K562 (cell line): ENCODE data around the gene CLDN7. TPM values are rescaled to one million over a fixed set of nuclear protein-coding genes. Genes with fewer than 3 reads are reported as not detected.

Source experiments
- BDP1 ChIP-seq: IDR thresholded peaks from 3 replicates; pipeline ENCODE4 v1.6.1; 2011; ENCODE audit not compliant: insufficient read length, insufficient read depth
- CTCFL ChIP-seq: IDR thresholded peaks from 2 replicates; pipeline ENCODE4 v1.6.1; 2011; ENCODE audit warnings: borderline replicate concordance, low read depth, mild to moderate bottlenecking, moderate library complexity, low read length; ENCODE audit not compliant: insufficient read depth, poor library complexity, severe bottlenecking
- KDM5B ChIP-seq: fragments of 200-600 bp; sonication (generic); IDR thresholded peaks from 2 replicates; pipeline ENCODE4 v1.6.1; 2012; ENCODE audit warnings: low read depth, mild to moderate bottlenecking, moderate library complexity, low read length, control low read depth, inconsistent platforms; ENCODE audit not compliant: insufficient replicate concordance
- L3MBTL2 ChIP-seq: fragments of 450-650 bp; IDR thresholded peaks from 2 replicates; pipeline ENCODE4 v1.6.1; 2016; ENCODE audit warnings: mild to moderate bottlenecking, moderate library complexity
- MAZ ChIP-seq, 2 experiments: fragments of 450-650 bp in 1 of 2; sonication (generic) in 1 of 2; formaldehyde crosslinking; IDR thresholded peaks in 1 of 2; conservative IDR thresholded peaks in 1 of 2; 2 replicates each; pipeline versions ENCODE4 v1.4.0 to v1.5.0; 2020; ENCODE audit warnings: mild to moderate bottlenecking in 1 of 2, missing genetic modification reagents in 1 of 2
- NCOA1 ChIP-seq: fragments of 450-650 bp; IDR thresholded peaks from 2 replicates; pipeline ENCODE4 v1.6.1; 2016; ENCODE audit warnings: low read depth
- NFXL1 ChIP-seq: fragments of 450-650 bp; formaldehyde crosslinking; IDR thresholded peaks from 2 replicates; pipeline ENCODE4 v1.4.0; 2021; ENCODE audit warnings: mild to moderate bottlenecking
- NKRF ChIP-seq: fragments of 450-650 bp; IDR thresholded peaks from 2 replicates; pipeline ENCODE4 v1.6.1; 2016; ENCODE audit warnings: borderline replicate concordance
- NR0B1 ChIP-seq: fragments of 450-650 bp; IDR thresholded peaks from one replicate; pipeline ENCODE4 v1.6.1; 2018; ENCODE audit warnings: mild to moderate bottlenecking, moderate library complexity; ENCODE audit not compliant: partially characterized antibody
- PATZ1 ChIP-seq: fragments of 250-450 bp; sonication (Bioruptor Pico); IDR thresholded peaks from 2 replicates; pipeline ENCODE4 v1.5.0; 2020; ENCODE audit warnings: mild to moderate bottlenecking, borderline replicate concordance
- POU5F1 ChIP-seq: fragments of 150-350 bp; IDR thresholded peaks from 2 replicates; pipeline ENCODE4 v1.6.1; 2014; ENCODE audit warnings: borderline replicate concordance, low read length, low read depth, mild to moderate bottlenecking; ENCODE audit not compliant: partially characterized antibody
- PTTG1 ChIP-seq: fragments of 450-650 bp; IDR thresholded peaks from 2 replicates; pipeline ENCODE4 v1.6.1; 2016; ENCODE audit warnings: low read depth, mild to moderate bottlenecking, missing genetic modification characterization, missing compliant biosample characterization
- RBM17 ChIP-seq: fragments of 200-400 bp; formaldehyde crosslinking; IDR thresholded peaks from 2 replicates; pipeline ENCODE4 v1.6.1; 2017; ENCODE audit warnings: low read depth, mild to moderate bottlenecking, low read length, borderline replicate concordance
- SAFB ChIP-seq: fragments of 200-400 bp; formaldehyde crosslinking; IDR thresholded peaks from 2 replicates; pipeline ENCODE4 v1.6.1; 2017; ENCODE audit warnings: low read depth, low read length, borderline replicate concordance
- TBL1XR1 ChIP-seq, 2 experiments: IDR thresholded peaks; 2 replicates each; pipeline ENCODE4 v1.6.1; 2012; ENCODE audit warnings: improper control_type of control experiment in 2 of 2, low read length in 2 of 2, mild to moderate bottlenecking in 1 of 2
- ZBTB49 ChIP-seq: sonication (generic); formaldehyde crosslinking; IDR thresholded peaks from 2 replicates; pipeline ENCODE4 v1.8.0; 2022; ENCODE audit warnings: missing genetic modification reagents, mild to moderate bottlenecking, borderline replicate concordance
- ZNF232 ChIP-seq: sonication (generic); formaldehyde crosslinking; IDR thresholded peaks from 2 replicates; pipeline ENCODE4 v1.8.0; 2022; ENCODE audit warnings: mild to moderate bottlenecking, missing genetic modification reagents
- polyA plus RNA-seq, 8 experiments: library from polyadenylated mRNA; depleted of rRNA in 4 of 8; stranded (reverse) in 5 of 8; unstranded in 3 of 8; fragments of >200 nt; fragmentation: Nextera tagmentation in 2 of 8; fragmentation: Illumina TruSeq in 1 of 8; extraction: Ambion mirVana in 2 of 8; extraction: Trizol in 1 of 8; gene quantifications; 2 replicates each; pipeline versions ENCODE4 v1.2.1 to v1.2.3, GENCODE V29; 2011 to 2014; ENCODE audit warnings: inconsistent platforms in 1 of 8, missing spikeins in 1 of 8
- total RNA-seq, 7 experiments: library from RNA; depleted of rRNA in 6 of 7; stranded (reverse); fragments of >200 nt in 6 of 7; fragmentation: Illumina TruSeq in 2 of 7; extraction: Trizol in 2 of 7; gene quantifications; 2 replicates each; pipeline versions ENCODE4 v1.2.1 to v1.2.3, GENCODE V29; 2011 to 2021; ENCODE audit warnings: low replicate concordance in 1 of 7

The CLDN7 gene
- total and polyA plus RNA-seq, 9 of the 15 experiments (the other 6 are each of a cell fraction or from before 2014, with no cell fraction given): 2.2 to 14.5 (median 7.6) TPM

GRCh38 chr17:7280519-7281073 is 18.3 kb upstream of the CLDN7 start (continued):
- TF ChIP-seq MAZ (CRISPR knock-in tag; conservative IDR thresholded peaks at IDR 0.05 in 1 of 2, IDR thresholded peaks at IDR 0.05 in 1 of 2) (no peak; a peak in 2 of 4 replicates), RBM17 (no peak), KDM5B (peak; percentile 56), NFXL1 (CRISPR knock-in tag) (no peak), CTCFL (peak; percentile 52), NKRF (no peak), BDP1 (no peak), SAFB (no peak), PATZ1 (CRISPR knock-in tag) (no peak), ZNF232 (peak; percentile 46), TBL1XR1 (IDR thresholded peaks at IDR 0.05; ENCODE audit: low read length in 2 of 2) (no peak), NR0B1 (no peak), ZBTB49 (no peak), NCOA1 (no peak), L3MBTL2 (peak; percentile 74), PTTG1 (tag) (no peak), POU5F1 (no peak)
